GM12878 (cell line): ENCODE measurements around the gene NXPH1.

ENCODE experiments used
- BACH1 ChIP-seq: fragments of 450-650 bp; IDR thresholded peaks from 2 replicates; pipeline ENCODE4 v1.6.1; 2017; ENCODE audit warnings: mild to moderate bottlenecking, borderline replicate concordance
- BHLHE40 ChIP-seq, 2 experiments: fragments of 450-650 bp in 1 of 2; IDR thresholded peaks; 2 replicates each; pipeline ENCODE4 v1.6.1; 2011 to 2017; ENCODE audit warnings: low read depth in 2 of 2, borderline replicate concordance in 1 of 2, improper control_type of control experiment in 1 of 2, low read length in 1 of 2, mild to moderate bottlenecking in 1 of 2
- DPF2 ChIP-seq: fragments of 450-650 bp; IDR thresholded peaks from 2 replicates; pipeline ENCODE4 v1.6.1; 2017; ENCODE audit warnings: mild to moderate bottlenecking
- EP300 ChIP-seq, 2 experiments: fragments of 150-350 bp in 1 of 2; IDR thresholded peaks; 2 replicates each; pipeline ENCODE4 v1.6.1; 2011 to 2012; ENCODE audit warnings: low read depth in 2 of 2, low read length in 2 of 2, borderline replicate concordance in 1 of 2, improper control_type of control experiment in 1 of 2, inconsistent platforms in 1 of 2; ENCODE audit not compliant: control insufficient read depth in 1 of 2
- GABPA ChIP-seq: IDR thresholded peaks from 2 replicates; pipeline ENCODE4 v1.6.1; 2014; ENCODE audit warnings: antibody characterized with exemption, low read depth, mild to moderate bottlenecking, inconsistent platforms
- KDM1A ChIP-seq: fragments of 200-600 bp; sonication (generic); IDR thresholded peaks from 2 replicates; pipeline ENCODE4 v1.6.1; 2016; ENCODE audit warnings: borderline replicate concordance
- POLR2AphosphoS5 ChIP-seq: IDR thresholded peaks from 2 replicates; pipeline ENCODE4 v1.6.1; 2011; ENCODE audit warnings: mild to moderate bottlenecking, low read length, inconsistent platforms
- SIN3A ChIP-seq: IDR thresholded peaks from 2 replicates; pipeline ENCODE4 v1.6.1; 2012; ENCODE audit warnings: low read depth, low read length, improper control_type of control experiment
- STAT3 ChIP-seq: IDR thresholded peaks from 2 replicates; pipeline ENCODE4 v1.6.1; 2011; ENCODE audit warnings: low read depth, low read length, improper control_type of control experiment

- no peak for TF ChIP-seq GABPA
- no peak for TF ChIP-seq DPF2
- no peak for TF ChIP-seq POLR2AphosphoS5
- no peak for TF ChIP-seq KDM1A
- TF ChIP-seq BHLHE40 (IDR thresholded peaks at IDR 0.05; ENCODE audit: borderline replicate concordance in 1 of 2, low read depth in 2 of 2, low read length in 1 of 2), result no peak
- TF ChIP-seq STAT3, result no peak
- TF ChIP-seq EP300 (IDR thresholded peaks at IDR 0.05; ENCODE audit: borderline replicate concordance in 1 of 2, control insufficient read depth in 1 of 2, low read depth in 2 of 2, low read length in 2 of 2), result no peak
- TF ChIP-seq BACH1, result no peak
- TF ChIP-seq SIN3A, result no peak
These were observed 134.2 kb downstream of the NXPH1 start for GRCh38 chr7:8567626-8568025.
